NCI-H1048 (cell line): ENCODE measurements around the gene KCNS1.
"Not testable (repeated sequence)": the region's sequence is repeated elsewhere in the genome, so short reads cannot be mapped to it uniquely, and the experiment has no call there.

Source experiments
- DNase-seq: peaks from one replicate; lab custom pipeline; 2025; lab: John Stamatoyannopoulos, UW

Gene KCNS1

GRCh38 chr20:45073221-45073620 is 27.7 kb downstream of the KCNS1 start:
- DNase-seq: no peak

- no peak for DNase-seq
These were observed 28.9 kb downstream of the KCNS1 start for GRCh38 chr20:45072066-45072465.

GRCh38 chr20:45070932-45071632 is 29.8 kb downstream of the KCNS1 start:
- no peak for DNase-seq

GRCh38 chr20:45069261-45069660 is 31.7 kb downstream of the KCNS1 start:
- DNase-seq: no peak

- no peak for DNase-seq
These were observed 33.4 kb downstream of the KCNS1 start for GRCh38 chr20:45067558-45067957.

- DNase-seq: no peak
These were observed 33.8 kb downstream of the KCNS1 start for GRCh38 chr20:45067087-45067486.

GRCh38 chr20:45066372-45066771 is 34.6 kb downstream of the KCNS1 start:
- no peak for DNase-seq

GRCh38 chr20:45064812-45065211 is 36.1 kb downstream of the KCNS1 start:
- DNase-seq: no peak

GRCh38 chr20:45063107-45063506 is 37.8 kb downstream of the KCNS1 start:
- DNase-seq: not testable (repeated sequence)

GRCh38 chr20:45061244-45061643 is 39.7 kb downstream of the KCNS1 start:
- DNase-seq: no peak

- DNase-seq: no peak
These were observed 40.6 kb downstream of the KCNS1 start for GRCh38 chr20:45060294-45060693.

- no peak for DNase-seq
These were observed 41.8 kb downstream of the KCNS1 start for GRCh38 chr20:45059022-45059728.

- DNase-seq: no peak
These were observed 42.6 kb downstream of the KCNS1 start for GRCh38 chr20:45058168-45058850.

GRCh38 chr20:45056473-45057173 is 44.3 kb downstream of the KCNS1 start:
- DNase-seq: no peak

- DNase-seq: no peak
These were observed 45.9 kb downstream of the KCNS1 start for GRCh38 chr20:45055056-45055455.

- no peak for DNase-seq
These were observed 47.2 kb downstream of the KCNS1 start for GRCh38 chr20:45053430-45054351.

- DNase-seq: no peak
These were observed 48.1 kb downstream of the KCNS1 start for GRCh38 chr20:45052698-45053429.

- DNase-seq: no peak
These were observed 49.5 kb downstream of the KCNS1 start for GRCh38 chr20:45051204-45052060.

- no peak for DNase-seq
These were observed 50.9 kb downstream of the KCNS1 start for GRCh38 chr20:45049904-45050471.
